ENCODE results near the gene PLXNA2.

GRCh38 chr1:208052926-208053407, 191.2 kb downstream of the PLXNA2 start:
- no peak for TF ChIP-seq CTCF (IDR thresholded peaks at IDR 0.05)
- TF ChIP-seq POLR2A (IDR thresholded peaks at IDR 0.05) = no peak
- no peak for TF ChIP-seq EP300 (IDR thresholded peaks at IDR 0.05)
